Measurements from ENCODE around the gene HDLBP.

The HDLBP gene

DNA sequence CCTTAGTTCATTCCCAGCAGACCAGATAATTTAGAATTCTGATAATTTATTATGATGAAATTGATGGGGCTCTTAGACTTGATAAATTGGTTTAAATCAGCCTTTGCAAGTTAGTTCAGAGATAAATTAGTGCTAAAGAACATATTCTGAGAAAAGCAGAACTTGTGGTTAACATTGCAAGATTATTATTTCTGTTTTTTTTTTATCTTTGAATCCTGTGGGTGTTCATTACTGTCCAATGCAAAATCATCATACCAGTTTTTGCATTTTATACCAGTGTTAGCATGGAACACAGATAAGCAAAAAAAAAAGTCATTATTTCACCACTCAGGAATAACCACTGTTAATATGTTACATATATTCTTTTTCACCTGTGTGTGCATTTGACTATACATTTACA lies 9.3 kb upstream of the HDLBP start:
- Histone ChIP-seq H3K27me3 (ENCODE audit: low read length) (no peaks in the 10 kb centered on the region), H3K4me2 (ENCODE audit: low read depth, low read length, poor library complexity, severe bottlenecking) (peak overlapping the region; percentile 44), H3K27ac (ENCODE audit: low read depth, low read length) (peak overlapping the region; percentile 77), H3K4me3 (ENCODE audit: insufficient read depth, low read length, poor library complexity, severe bottlenecking) (no peak overlapping the region), H3K9me3 (ENCODE audit: insufficient read depth, low read length) (no peaks in the 10 kb centered on the region), H3K79me2 (ENCODE audit: insufficient read depth, low read length) (peaks cover 90% of the 10 kb centered on the region), H2AFZ (ENCODE audit: low read depth, low read length, severe bottlenecking) (no peak overlapping the region), H4K20me1 (ENCODE audit: low read depth, low read length) (peaks cover 42% of the 10 kb centered on the region), H3K36me3 (ENCODE audit: low read length) (peaks cover 25% of the 10 kb centered on the region), H3K9ac (ENCODE audit: low read length) (peak overlapping the region; percentile 30), H3K9me2 (replicated peaks; ENCODE audit: insufficient read depth, low read length) (no peaks in the 10 kb centered on the region), H3F3A (ENCODE audit: insufficient read depth) (peaks cover 21% of the 10 kb centered on the region)
- TF ChIP-seq, protein P1, sequence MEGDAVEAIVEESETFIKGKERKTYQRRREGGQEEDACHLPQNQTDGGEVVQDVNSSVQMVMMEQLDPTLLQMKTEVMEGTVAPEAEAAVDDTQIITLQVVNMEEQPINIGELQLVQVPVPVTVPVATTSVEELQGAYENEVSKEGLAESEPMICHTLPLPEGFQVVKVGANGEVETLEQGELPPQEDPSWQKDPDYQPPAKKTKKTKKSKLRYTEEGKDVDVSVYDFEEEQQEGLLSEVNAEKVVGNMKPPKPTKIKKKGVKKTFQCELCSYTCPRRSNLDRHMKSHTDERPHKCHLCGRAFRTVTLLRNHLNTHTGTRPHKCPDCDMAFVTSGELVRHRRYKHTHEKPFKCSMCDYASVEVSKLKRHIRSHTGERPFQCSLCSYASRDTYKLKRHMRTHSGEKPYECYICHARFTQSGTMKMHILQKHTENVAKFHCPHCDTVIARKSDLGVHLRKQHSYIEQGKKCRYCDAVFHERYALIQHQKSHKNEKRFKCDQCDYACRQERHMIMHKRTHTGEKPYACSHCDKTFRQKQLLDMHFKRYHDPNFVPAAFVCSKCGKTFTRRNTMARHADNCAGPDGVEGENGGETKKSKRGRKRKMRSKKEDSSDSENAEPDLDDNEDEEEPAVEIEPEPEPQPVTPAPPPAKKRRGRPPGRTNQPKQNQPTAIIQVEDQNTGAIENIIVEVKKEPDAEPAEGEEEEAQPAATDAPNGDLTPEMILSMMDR (IDR thresholded peaks at IDR 0.05; ENCODE audit: insufficient read depth, low read length, poor library complexity, severe bottlenecking) = no peak
- no peak for TF ChIP-seq EZH2phosphoT487 (conservative IDR thresholded peaks at IDR 0.05; ENCODE audit: low read length)

DNA sequence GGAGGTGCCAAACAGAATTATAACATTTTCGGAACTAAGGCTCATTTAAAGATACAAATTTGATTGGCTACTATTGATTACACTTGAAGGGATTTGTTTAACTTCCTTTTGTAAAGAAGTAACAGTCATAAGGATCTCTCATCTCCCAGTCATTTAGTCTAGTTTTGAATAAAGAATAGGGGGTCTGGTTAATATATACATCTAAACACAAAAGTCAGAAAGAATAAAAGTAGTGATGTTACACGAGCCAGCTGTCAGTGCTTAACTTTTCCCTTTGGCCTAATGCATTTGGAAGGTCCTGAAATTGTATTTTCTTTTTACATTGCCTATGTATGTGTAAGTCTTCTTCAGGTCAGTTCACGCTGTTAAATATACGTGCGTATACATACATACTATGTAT lies 8.3 kb upstream of the HDLBP start:
- Histone ChIP-seq H3K9me3 (ENCODE audit: insufficient read depth, low read length) (no peaks in the 10 kb centered on the region), H3K27me3 (ENCODE audit: low read length) (no peaks in the 10 kb centered on the region), H3K9me2 (replicated peaks; ENCODE audit: insufficient read depth, low read length) (no peaks in the 10 kb centered on the region), H3F3A (ENCODE audit: insufficient read depth) (peaks cover 21% of the 10 kb centered on the region), H4K20me1 (ENCODE audit: low read depth, low read length) (peaks cover 42% of the 10 kb centered on the region), H3K27ac (ENCODE audit: low read depth, low read length) (peak overlapping the region; percentile 77), H3K4me2 (ENCODE audit: low read depth, low read length, poor library complexity, severe bottlenecking) (peak overlapping the region; percentile 44), H2AFZ (ENCODE audit: low read depth, low read length, severe bottlenecking) (no peak overlapping the region), H3K9ac (ENCODE audit: low read length) (peak overlapping the region; percentile 30; the same call in 1 of the 2 replicates), H3K36me3 (ENCODE audit: low read length) (peaks cover 28% of the 10 kb centered on the region), H3K79me2 (ENCODE audit: insufficient read depth, low read length) (peaks cover 94% of the 10 kb centered on the region), H3K4me3 (ENCODE audit: insufficient read depth, low read length, poor library complexity, severe bottlenecking) (no peak overlapping the region)
- TF ChIP-seq, protein P1 (IDR thresholded peaks at IDR 0.05; ENCODE audit: insufficient read depth, low read length, poor library complexity, severe bottlenecking) = no peak
- no peak for TF ChIP-seq EZH2phosphoT487 (conservative IDR thresholded peaks at IDR 0.05; ENCODE audit: low read length)

DNA sequence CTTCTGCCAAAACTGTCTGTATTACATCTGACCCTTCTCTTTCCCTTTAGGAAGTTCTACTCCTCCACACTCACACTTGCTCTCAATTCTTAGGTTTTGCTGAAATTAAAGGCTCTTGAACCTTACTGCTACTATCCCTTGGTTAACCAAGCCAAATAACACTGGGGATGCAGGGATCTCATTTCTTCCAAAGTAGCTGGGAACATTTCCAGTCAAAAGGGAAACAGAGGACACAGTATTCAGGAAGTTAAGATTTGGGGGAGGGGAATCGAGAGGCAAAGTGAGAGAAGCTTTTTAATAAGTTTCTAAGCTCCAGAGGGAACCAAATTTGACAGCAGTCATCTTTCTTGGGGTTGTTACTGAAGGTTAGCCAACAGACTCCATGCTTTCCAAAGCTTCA lies 6.4 kb upstream of the HDLBP start:
- no peak overlapping the region for H3K9ac ChIP-seq (ENCODE audit: low read length)
- H3F3A ChIP-seq (ENCODE audit: insufficient read depth) = peaks cover 21% of the 10 kb centered on the region
- H4K20me1 ChIP-seq (ENCODE audit: low read depth, low read length) = peaks cover 42% of the 10 kb centered on the region
- no peaks in the 10 kb centered on the region for H3K9me3 ChIP-seq (ENCODE audit: insufficient read depth, low read length)
- H3K27me3 ChIP-seq (ENCODE audit: low read length) = no peaks in the 10 kb centered on the region
- H3K4me2 ChIP-seq (ENCODE audit: low read depth, low read length, poor library complexity, severe bottlenecking) = peak overlapping the region; percentile 95
- TF ChIP-seq, protein P1 (IDR thresholded peaks at IDR 0.05; ENCODE audit: insufficient read depth, low read length, poor library complexity, severe bottlenecking) = no peak
- TF ChIP-seq EZH2phosphoT487 (conservative IDR thresholded peaks at IDR 0.05; ENCODE audit: low read length) = no peak
- H3K36me3 ChIP-seq (ENCODE audit: low read length) = peaks cover 24% of the 10 kb centered on the region
- H3K4me3 ChIP-seq (ENCODE audit: insufficient read depth, low read length, poor library complexity, severe bottlenecking) = no peak overlapping the region
- peaks cover 100% of the 10 kb centered on the region for H3K79me2 ChIP-seq (ENCODE audit: insufficient read depth, low read length)
- no peaks in the 10 kb centered on the region for H3K9me2 ChIP-seq (replicated peaks; ENCODE audit: insufficient read depth, low read length)
- H2AFZ ChIP-seq (ENCODE audit: low read depth, low read length, severe bottlenecking) = no peak overlapping the region
- H3K27ac ChIP-seq (ENCODE audit: low read depth, low read length) = peak overlapping the region; percentile 22; the same call in 1 of the 2 replicates

Measured in SU-DHL-6 (cell line).